HepG2 (cell line): Measurements from ENCODE around the gene ZDHHC24. TPM values are rescaled to one million over a fixed set of nuclear protein-coding genes. Genes with fewer than 3 reads are reported as not detected.

Experiments used
- MED13 ChIP-seq: sonication (generic); formaldehyde crosslinking; IDR thresholded peaks from 2 replicates; pipeline ENCODE4 v1.5.0; 2020; ENCODE audit warnings: missing genetic modification reagents
- MTERF4 ChIP-seq: sonication (generic); formaldehyde crosslinking; IDR thresholded peaks from 2 replicates; pipeline ENCODE4 v1.8.0; 2023; ENCODE audit warnings: mild to moderate bottlenecking, missing genetic modification reagents
- NFE2L1 ChIP-seq: sonication (generic); formaldehyde crosslinking; IDR thresholded peaks from 2 replicates; pipeline ENCODE4 v1.4.0; 2020; ENCODE audit warnings: missing genetic modification reagents, mild to moderate bottlenecking, borderline replicate concordance
- PAWR ChIP-seq: sonication (generic); formaldehyde crosslinking; IDR thresholded peaks from 2 replicates; pipeline ENCODE4 v1.4.0; 2020; ENCODE audit warnings: missing genetic modification reagents, mild to moderate bottlenecking, borderline replicate concordance
- POGZ ChIP-seq: sonication (generic); formaldehyde crosslinking; IDR thresholded peaks from 2 replicates; pipeline ENCODE4 v1.4.0; 2020; ENCODE audit warnings: mild to moderate bottlenecking, missing genetic modification reagents
- RAD21 ChIP-seq: fragments of 450-650 bp; formaldehyde crosslinking; IDR thresholded peaks from 2 replicates; pipeline ENCODE4 v1.5.0; 2020; ENCODE audit warnings: mild to moderate bottlenecking
- SALL2 ChIP-seq: sonication (generic); formaldehyde crosslinking; IDR thresholded peaks from 2 replicates; pipeline ENCODE4 v1.8.1; 2023; ENCODE audit warnings: mild to moderate bottlenecking, missing genetic modification reagents, inconsistent platforms
- SNAPC4 ChIP-seq: sonication (generic); formaldehyde crosslinking; IDR thresholded peaks from 2 replicates; pipeline ENCODE4 v1.4.0; 2020; ENCODE audit warnings: mild to moderate bottlenecking, missing genetic modification reagents
- TOPORS ChIP-seq: sonication (generic); formaldehyde crosslinking; IDR thresholded peaks from 2 replicates; pipeline ENCODE4 v1.8.0; 2023; ENCODE audit warnings: mild to moderate bottlenecking, missing genetic modification reagents
- ZHX1 ChIP-seq: sonication (generic); formaldehyde crosslinking; IDR thresholded peaks from 2 replicates; pipeline ENCODE4 v1.8.1; 2022; ENCODE audit warnings: low read depth, mild to moderate bottlenecking, missing genetic modification reagents
- ZNF275 ChIP-seq: sonication (generic); formaldehyde crosslinking; IDR thresholded peaks from 2 replicates; pipeline ENCODE4 v1.8.0; 2022; ENCODE audit warnings: missing genetic modification reagents, mild to moderate bottlenecking, inconsistent platforms, borderline replicate concordance
- ZNF512 ChIP-seq: sonication (generic); formaldehyde crosslinking; IDR thresholded peaks from 2 replicates; pipeline ENCODE4 v1.4.0; 2020; ENCODE audit warnings: mild to moderate bottlenecking, missing genetic modification reagents
- ZNF670 ChIP-seq: sonication (generic); formaldehyde crosslinking; IDR thresholded peaks from 2 replicates; pipeline ENCODE4 v1.8.0; 2022; ENCODE audit warnings: mild to moderate bottlenecking, missing genetic modification reagents, borderline replicate concordance
- ZNF709 ChIP-seq: sonication (generic); formaldehyde crosslinking; IDR thresholded peaks from 2 replicates; pipeline ENCODE4 v1.5.0; 2020; ENCODE audit warnings: mild to moderate bottlenecking, missing genetic modification reagents
- ZNF781 ChIP-seq: sonication (generic); formaldehyde crosslinking; IDR thresholded peaks from 2 replicates; pipeline ENCODE4 v1.5.1; 2020; ENCODE audit warnings: borderline replicate concordance, mild to moderate bottlenecking, missing genetic modification reagents; ENCODE audit errors: not compliant biosample characterization
- ZSCAN22 ChIP-seq: sonication (generic); formaldehyde crosslinking; IDR thresholded peaks from 2 replicates; pipeline ENCODE4 v1.4.0; 2020; ENCODE audit warnings: mild to moderate bottlenecking, missing genetic modification reagents
- polyA plus RNA-seq, 8 experiments: library from polyadenylated mRNA; depleted of rRNA in 3 of 8; stranded (reverse) in 7 of 8; unstranded in 1 of 8; fragments of >200 nt; fragmentation: Illumina TruSeq in 4 of 8; extraction: Trizol in 4 of 8; gene quantifications; 2 replicates each; pipeline versions ENCODE4 v1.2.1 to v1.2.3, GENCODE V29; 2011 to 2016; ENCODE audit warnings: low read depth in 4 of 8, missing spikeins in 1 of 8, mixed read lengths in 1 of 8; ENCODE audit not compliant: insufficient read depth in 1 of 8
- total RNA-seq, 5 experiments: library from RNA; depleted of rRNA; stranded (reverse); fragments of >200 nt; fragmentation: Illumina TruSeq; extraction: Trizol; gene quantifications; 2 replicates each; pipeline ENCODE4 v1.2.3, GENCODE V29; 2016; ENCODE audit warnings: low read depth in 1 of 5

ZDHHC24 gene
- total and polyA plus RNA-seq, 2 of the 13 experiments (the other 11 are each of a cell fraction or from before 2014, with no cell fraction given) = 4.3 TPM

GRCh38 chr11:66479394-66480116 is 66.3 kb downstream of the ZDHHC24 start (continued):
- TF ChIP-seq SALL2 (CRISPR knock-in tag) (0 out of 2 replicates have a peak, but pooled peaks have one; percentile 11), ZHX1 (CRISPR knock-in tag) (0 out of 2 replicates have a peak, but pooled peaks have one; percentile 14), SNAPC4 (0 out of 2 replicates have a peak, but pooled peaks have one; percentile 22), NFE2L1 (CRISPR knock-in tag) (no peak), ZNF275 (CRISPR knock-in tag) (no peak), ZNF670 (CRISPR knock-in tag) (no peak), POGZ (CRISPR knock-in tag) (peak; percentile 33; the same call in 1 of the 2 replicates), MED13 (CRISPR knock-in tag) (no peak), MTERF4 (CRISPR knock-in tag) (0 out of 2 replicates have a peak, but pooled peaks have one; percentile 59), ZNF512 (no peak), RAD21 (CRISPR knock-in tag) (0 out of 2 replicates have a peak, but pooled peaks have one; percentile 43), PAWR (CRISPR knock-in tag) (0 out of 2 replicates have a peak, but pooled peaks have one; percentile 10), ZNF709 (CRISPR knock-in tag) (peak; percentile 56; the same call in 1 of the 2 replicates), TOPORS (peak; percentile 76; the same call in 1 of the 2 replicates), ZNF781 (no peak), ZSCAN22 (0 out of 2 replicates have a peak, but pooled peaks have one; percentile 57)
